Left hindlimb (tissue), 1 donor: ENCODE results near the gene NCAPG2.

ENCODE experiments used
- DNase-seq: peaks from one replicate; pipeline ENCODE4 v3.0.0-alpha.2; 2018

The NCAPG2 gene

DNA sequence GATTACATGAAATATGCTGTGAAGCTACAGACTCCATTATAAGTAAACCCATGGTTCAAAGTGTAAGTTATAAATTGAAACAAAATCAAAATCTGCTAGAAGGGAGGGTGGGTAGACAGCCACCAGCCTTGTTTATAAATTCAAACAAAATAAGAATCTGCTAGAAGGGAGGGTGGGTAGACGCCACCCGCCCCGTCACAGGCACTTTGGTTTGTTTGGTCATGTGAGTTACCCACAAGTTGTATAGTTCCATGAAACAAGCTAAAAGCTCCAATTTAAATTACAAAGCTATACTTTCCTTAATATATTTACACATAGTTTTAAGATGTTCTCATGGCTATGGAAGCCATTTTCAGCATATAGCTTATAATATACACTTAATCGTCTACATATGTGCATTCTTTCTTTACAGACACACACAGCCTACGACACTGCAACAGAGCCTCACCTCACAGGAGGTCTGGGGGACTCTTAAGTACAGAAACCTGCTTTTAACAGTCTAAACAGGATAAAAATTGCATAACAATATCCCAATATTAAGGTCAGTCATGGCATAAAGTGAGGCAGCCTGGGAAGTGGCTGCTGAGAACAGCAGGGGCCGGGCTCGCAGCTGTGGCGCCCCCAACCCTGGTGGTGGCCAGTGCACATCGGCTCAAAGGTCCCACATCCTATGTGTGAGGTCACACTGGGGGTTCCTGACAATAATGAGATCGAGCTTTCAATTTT, 28.1 kb upstream of the NCAPG2 start:
- no peak for DNase-seq

DNA sequence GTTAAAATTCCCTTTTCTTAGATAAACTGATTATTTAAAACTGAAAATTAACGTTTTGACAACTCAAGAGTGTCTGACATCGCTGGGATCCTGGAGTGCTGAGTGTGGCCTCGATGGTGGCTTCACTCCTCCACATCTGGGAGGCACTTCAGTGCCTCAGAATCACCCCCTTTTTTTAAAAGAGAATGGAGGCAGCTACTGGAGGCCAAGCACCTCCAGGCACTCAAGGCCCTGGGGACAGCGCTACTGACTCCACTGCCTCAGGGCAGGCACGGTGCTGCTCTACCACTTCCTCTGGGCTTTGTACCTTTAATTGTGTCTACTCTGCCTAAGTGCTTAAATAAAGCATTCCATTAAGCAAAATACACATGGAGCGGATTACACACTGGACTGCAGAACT, 27.2 kb upstream of the NCAPG2 start:
- DNase-seq: no peak

DNA sequence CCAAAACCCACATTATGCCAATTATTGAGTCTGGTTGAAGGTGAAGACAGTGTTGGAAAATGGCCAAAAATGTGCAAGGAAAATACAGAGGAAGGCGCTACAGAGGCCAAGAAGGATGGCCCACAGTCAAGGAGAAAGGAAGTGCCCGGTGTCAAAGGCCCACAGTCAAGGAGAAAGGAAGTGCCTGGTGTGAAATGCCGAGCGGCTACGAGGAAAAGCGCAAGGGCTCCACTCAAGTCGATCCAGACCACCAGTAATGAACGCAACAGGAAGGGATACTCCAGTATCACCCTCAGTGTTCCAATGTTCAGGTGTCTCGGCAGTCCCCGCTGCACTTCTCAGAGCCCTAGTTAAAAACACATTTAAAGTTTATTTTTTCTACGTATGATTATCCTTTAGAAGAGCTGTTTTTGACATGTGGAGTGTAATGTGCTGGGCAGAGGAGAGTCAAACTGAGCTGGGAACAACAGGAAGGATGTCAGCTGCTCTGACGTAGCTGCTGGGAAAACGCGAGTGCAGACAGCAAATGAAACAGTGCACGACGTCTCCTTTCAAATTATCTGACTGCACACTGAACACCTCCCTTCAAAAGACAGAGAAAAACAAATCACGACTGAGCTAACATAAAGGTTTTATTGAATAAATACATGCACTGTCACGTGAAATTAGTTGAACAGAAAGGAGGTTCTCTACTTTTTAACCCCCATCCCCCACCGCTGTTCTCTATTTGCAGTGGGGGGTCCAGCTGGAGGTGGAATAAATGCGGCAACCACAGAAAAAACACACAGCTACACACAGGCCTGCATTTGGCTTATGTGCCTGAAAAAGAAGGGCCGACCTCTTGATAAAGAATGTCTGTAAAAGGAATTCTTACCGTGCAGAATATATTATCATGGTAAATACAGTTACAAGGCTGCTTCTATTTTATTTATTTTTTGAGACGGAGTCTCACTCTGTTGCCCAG, 26.1 kb upstream of the NCAPG2 start:
- no peak for DNase-seq

- DNase-seq: no peak
Measured at GRCh38 chr7:158729646-158730382, 25.2 kb upstream of the NCAPG2 start.

GRCh38 chr7:158728911-158729645, 24.5 kb upstream of the NCAPG2 start:
- DNase-seq: no peak

DNA sequence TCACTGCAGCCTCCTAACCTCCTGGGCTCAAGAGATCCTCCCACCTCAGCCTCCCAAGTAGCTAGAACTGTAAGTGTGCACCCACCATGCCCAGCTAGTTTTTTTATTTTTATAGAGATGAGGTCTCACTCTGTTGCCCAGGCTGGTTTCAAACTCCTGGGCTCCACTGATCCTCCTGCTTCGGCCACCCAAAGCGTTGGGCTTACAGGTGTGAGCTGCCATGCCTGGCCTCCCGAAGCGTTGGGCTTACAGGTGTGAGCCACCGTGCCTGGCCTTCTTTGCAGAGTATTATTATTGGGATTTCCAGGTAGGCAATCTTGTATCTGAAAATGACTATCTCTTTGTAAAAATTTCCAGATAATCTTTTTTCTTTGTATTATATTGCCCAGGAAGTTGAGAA, 23.1 kb upstream of the NCAPG2 start:
- no peak for DNase-seq

DNA sequence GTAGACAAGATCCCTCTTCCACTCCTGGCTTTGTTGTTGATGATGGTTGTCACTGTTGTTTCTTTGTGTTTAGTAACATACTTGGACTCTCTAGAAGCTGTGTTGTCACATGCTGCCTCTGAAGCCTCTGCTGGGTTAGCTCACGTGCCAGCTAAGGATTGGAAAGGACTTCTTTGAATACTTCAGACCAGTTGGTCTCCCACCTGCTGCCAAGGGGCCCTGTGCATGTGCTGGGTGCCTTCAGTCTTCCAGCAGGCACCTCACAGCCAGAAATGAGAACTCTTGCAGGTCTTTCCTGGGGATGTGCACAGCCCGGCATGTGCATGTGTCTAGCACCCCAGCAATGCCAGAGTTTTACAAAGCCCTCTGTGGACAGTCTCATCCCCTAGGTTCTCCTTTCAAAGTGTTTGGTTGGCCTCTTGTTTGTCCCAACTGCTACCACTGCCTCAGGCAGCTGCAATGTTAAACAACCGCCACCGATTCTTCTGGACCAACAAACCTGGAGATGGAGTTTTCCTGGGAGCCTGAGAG, 21.7 kb upstream of the NCAPG2 start:
- DNase-seq: no peak

- DNase-seq: no peak
Measured at GRCh38 chr7:158725506-158725800, 20.8 kb upstream of the NCAPG2 start.

GRCh38 chr7:158724658-158725505, 20.3 kb upstream of the NCAPG2 start:
- DNase-seq: no peak

DNA sequence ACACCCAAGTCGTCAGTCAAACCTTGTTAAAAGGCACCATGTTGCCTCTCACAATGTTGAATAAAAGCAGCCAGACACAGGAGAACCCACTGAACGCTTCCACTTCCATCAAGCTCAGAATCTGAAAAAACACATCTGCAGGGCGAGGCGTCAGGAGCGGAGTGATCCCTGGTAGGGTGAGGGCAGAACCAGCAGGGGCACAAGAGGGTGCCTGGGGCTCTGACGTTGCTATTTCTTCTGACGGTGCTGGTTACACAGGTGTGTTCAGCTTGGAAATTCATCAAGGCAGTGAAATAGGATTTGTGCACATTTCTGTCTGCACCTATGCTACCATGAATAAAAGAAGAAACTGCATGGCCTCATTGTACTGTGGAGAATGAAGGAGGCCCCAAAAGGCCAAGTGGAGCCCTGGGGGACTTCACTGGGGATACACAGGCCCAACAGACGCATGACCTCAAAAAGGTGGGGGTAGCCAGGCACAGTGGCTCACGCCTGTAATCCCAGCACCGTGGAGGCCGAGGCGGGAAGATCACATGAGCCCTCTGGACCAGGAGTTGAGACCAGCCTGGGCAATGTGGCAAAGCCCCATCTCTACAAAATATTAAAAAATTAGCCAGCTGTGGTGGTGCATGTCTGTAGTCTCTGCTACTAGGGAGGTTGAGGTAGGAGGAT, 19.2 kb upstream of the NCAPG2 start:
- DNase-seq: no peak

GRCh38 chr7:158723266-158723665, 18.7 kb upstream of the NCAPG2 start:
- DNase-seq: no peak

DNA sequence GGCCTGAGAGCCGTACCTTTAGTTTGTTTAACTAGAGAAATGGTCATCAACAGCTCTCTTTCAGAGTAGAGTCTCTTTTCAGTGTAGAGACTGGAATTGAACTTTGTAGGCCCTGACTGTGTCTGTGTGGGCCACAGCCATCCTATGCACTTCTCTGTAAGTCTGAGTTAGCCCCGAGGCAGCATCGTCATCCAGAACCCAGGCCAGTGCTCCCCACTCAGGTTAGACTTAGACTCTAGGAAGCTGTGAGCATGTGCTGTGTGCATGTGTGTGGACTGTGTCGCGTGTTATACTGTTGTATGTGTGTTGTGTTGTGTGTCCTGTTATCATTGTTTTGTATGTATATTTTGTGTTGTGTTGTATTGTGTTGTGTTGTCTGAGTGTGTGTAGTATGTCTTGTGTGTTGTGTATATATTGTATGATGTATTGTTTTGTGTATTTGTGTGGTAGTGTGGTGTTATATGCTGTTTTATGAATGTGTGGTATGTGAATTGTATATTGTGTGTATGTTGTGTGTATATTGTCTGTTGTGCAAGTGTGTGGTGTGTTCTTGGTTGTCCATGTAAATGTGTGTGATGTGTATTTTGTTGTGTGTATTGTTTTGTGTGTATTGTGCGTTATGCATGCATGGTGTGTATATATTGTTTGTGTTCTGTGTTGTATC, 18.1 kb upstream of the NCAPG2 start:
- no peak for DNase-seq

- DNase-seq: no peak
Measured at GRCh38 chr7:158720112-158720511, 15.5 kb upstream of the NCAPG2 start.

- DNase-seq: no peak
Measured at GRCh38 chr7:158716802-158717201, 12.2 kb upstream of the NCAPG2 start.

DNA sequence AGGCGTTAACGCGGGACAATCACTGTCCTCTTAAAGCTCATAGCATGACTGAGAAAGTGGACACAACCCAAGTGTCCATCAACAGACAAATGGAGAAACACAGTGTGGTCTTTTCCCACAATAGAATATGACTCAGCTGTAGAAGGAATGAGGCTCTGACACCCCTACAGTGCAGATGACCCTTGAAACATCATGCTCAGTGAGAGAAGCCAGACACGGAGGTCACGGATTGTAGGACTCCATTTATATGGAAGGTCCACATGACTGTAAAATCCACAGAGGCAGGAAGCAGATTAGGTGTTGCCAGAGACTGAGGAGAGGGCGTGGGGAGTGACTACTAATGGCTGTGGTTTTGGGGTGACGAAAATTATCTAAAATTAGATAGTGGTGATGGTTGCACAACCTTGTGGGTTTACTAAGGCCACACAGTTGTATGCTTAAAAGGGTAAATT, 6.1 kb upstream of the NCAPG2 start:
- no peak for DNase-seq

- DNase-seq: no peak
Measured at GRCh38 chr7:158707610-158708009, 3.0 kb upstream of the NCAPG2 start.

GRCh38 chr7:158706710-158707590, 2.3 kb upstream of the NCAPG2 start:
- DNase-seq: no peak

- no peak for DNase-seq
Measured at GRCh38 chr7:158706273-158706704, 1.7 kb upstream of the NCAPG2 start.

DNA sequence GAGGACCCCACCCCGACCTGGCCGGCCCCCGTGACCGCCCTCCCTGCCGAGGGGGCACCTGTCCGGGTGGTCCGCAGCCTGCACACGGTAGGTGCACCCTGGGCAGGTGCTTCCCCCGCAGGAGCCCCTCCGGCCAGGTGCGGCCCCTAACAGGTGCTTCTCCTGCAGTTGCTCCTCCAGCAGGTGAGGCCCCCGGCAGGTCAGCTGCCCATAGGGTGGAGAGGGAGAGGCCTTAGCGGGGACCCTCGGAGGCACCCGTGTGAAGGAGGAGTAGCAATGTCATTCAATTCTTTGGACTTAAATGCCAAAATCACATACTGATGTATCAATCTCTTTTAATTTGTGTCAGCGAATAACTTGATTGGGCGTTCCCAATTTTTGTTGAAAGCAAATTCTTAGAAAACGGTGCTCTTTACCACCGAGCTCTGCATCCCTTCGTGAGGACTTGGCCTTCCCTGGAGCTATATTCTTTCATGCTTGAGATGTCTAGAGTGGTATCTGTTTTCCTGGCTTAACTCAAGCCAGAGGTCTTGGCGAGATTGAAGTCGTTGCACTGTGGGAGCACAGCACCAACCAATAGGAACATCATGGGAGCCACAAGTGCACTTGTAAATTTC, 738 bp upstream of the NCAPG2 start:
- no peak for DNase-seq
